Bronchial epithelial cell (primary cell): ENCODE data around the gene CLEC5A. TPM values are rescaled to one million over a fixed set of nuclear protein-coding genes. Genes with fewer than 3 reads are reported as not detected.

Source experiments
- DNase-seq: peaks from one replicate; pipeline ENCODE4 v3.0.0-alpha.2; 2010; ENCODE audit warnings: low read depth
- FAIRE-seq: peaks from 2 replicates; lab custom pipeline; 2011; peaks lifted over from hg19 to GRCh38; lab: Jason Lieb, UNC
- H3K27me3 ChIP-seq: 2 replicates; pipeline ENCODE4 v1.5.1; 2011; ENCODE audit warnings: low read length; ENCODE audit not compliant: control insufficient read depth, insufficient read depth
- H3K36me3 ChIP-seq: 2 replicates; pipeline ENCODE4 v1.5.1; 2011; ENCODE audit warnings: low read length; ENCODE audit not compliant: control insufficient read depth, insufficient read depth
- H3K4me3 ChIP-seq: 2 replicates; pipeline ENCODE4 v1.5.1; 2011; ENCODE audit warnings: mild to moderate bottlenecking, low read depth, low read length, control low read depth
- total RNA-seq: library from RNA; depleted of rRNA; stranded (reverse); fragments of >200 nt; gene quantifications from 2 replicates; pipeline ENCODE4 v1.2.1, GENCODE V29; 2014
- TF ChIP-seq, protein P1 (sequence below): IDR thresholded peaks from 2 replicates; pipeline ENCODE4 v1.5.1; 2011; ENCODE audit warnings: mild to moderate bottlenecking, moderate library complexity, low read length, control low read depth, inconsistent platforms; ENCODE audit not compliant: insufficient read depth, severe bottlenecking

CLEC5A gene
- not detected in 2 replicates for total RNA-seq

DNA sequence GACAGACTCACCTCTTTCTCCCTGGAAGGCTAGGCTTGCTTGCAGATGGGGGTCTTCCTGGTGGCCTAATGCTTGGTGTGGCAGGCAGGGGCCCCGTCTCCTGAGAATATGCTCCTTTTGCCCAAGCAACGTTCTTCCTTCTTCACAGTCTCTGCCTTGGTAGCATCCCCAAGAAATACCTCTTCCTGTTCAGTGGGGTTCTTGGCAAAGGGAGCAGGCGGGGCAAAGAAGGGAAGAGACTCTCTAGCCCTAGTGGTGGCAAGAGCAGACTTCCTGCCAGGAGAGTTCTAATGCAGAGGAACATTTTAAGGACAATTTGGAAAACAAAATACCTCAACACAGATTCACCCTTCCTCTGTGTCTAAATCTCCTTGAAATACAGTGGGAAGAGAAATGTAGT, at the start of gene CLEC5A:
Gene CLEC5A (minus strand): TSS at position 179 of the 400 bp plus-strand sequence. CDS start 682 bp downstream, outside the sequence.
- H3K36me3 ChIP-seq, result no peaks in the 10 kb centered on the region
- H3K4me3 ChIP-seq, result no peak within 1 kb of the TSS
- no peaks in the 10 kb centered on the region for H3K27me3 ChIP-seq
- TF ChIP-seq, protein P1, sequence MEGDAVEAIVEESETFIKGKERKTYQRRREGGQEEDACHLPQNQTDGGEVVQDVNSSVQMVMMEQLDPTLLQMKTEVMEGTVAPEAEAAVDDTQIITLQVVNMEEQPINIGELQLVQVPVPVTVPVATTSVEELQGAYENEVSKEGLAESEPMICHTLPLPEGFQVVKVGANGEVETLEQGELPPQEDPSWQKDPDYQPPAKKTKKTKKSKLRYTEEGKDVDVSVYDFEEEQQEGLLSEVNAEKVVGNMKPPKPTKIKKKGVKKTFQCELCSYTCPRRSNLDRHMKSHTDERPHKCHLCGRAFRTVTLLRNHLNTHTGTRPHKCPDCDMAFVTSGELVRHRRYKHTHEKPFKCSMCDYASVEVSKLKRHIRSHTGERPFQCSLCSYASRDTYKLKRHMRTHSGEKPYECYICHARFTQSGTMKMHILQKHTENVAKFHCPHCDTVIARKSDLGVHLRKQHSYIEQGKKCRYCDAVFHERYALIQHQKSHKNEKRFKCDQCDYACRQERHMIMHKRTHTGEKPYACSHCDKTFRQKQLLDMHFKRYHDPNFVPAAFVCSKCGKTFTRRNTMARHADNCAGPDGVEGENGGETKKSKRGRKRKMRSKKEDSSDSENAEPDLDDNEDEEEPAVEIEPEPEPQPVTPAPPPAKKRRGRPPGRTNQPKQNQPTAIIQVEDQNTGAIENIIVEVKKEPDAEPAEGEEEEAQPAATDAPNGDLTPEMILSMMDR, result no peak
- no peak for DNase-seq
- no peak for FAIRE-seq

DNA sequence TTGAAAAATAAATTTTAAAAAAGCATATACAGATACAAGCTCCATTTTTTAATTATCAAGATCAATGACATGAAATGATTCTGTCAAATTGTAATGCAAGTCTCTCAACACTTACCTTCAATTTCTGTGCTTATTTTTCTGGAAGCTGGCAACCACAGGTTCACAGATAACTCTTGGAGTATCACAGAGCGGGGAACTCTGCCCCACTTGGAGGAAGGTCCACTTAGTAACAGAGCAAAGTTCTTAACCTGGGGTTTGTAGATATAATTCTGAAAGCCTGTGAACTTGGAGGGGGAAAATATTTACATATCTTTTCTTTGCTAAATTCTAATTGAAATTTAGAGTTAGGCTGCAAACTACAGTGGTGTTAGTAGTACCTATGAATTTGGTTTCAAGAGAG, 46.6 kb upstream of the CLEC5A start:
- H3K36me3 ChIP-seq, result no peaks in the 10 kb centered on the region
- H3K27me3 ChIP-seq, result no peaks in the 10 kb centered on the region
- no peak for FAIRE-seq
- no peak for DNase-seq
- TF ChIP-seq, protein P1, result no peak
- no peak overlapping the region for H3K4me3 ChIP-seq

DNA sequence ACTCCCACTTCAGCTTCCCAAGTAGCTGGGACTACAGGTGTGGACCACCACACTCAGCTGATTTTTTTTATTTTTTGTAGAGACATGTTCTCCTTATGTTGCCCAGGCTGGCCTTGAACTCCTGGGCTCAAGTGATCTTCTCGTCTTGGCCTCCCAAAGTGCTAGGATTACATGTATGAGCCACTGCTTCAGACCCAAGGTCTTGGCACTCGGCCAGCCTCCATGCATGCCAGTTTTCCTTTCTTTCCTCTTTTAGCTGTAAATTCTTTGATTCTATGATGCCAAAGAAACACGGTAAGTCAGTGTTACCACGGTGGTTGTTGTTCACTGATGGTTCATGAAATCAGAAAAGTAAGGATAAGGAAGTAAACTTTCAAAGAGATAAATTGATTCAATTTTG, 45.9 kb upstream of the CLEC5A start:
- TF ChIP-seq, protein P1, result no peak
- H3K4me3 ChIP-seq, result no peak overlapping the region
- FAIRE-seq (no peak), DNase-seq (no peak)
- H3K27me3 ChIP-seq, result no peaks in the 10 kb centered on the region
- H3K36me3 ChIP-seq, result no peaks in the 10 kb centered on the region

DNA sequence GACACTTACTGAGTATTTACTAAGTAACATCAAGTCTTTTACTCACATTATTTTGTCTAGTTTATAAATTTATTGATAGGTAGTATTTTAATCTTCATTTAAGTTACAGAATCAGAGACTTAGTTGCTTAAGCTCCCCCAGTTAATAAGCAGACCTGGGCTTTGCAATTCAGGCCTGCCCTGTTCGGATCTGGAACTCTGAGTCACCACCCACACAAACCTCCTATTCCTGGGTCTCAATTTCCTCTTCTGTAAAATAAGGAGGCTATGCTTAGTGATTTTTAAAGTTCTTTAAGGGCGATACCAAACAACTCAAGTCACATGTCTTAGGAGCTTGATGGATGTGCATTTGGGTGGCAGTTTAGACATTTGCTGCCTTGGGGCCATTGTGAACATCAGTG, 45.4 kb upstream of the CLEC5A start:
- H3K4me3 ChIP-seq, result no peak overlapping the region
- H3K27me3 ChIP-seq, result no peaks in the 10 kb centered on the region
- H3K36me3 ChIP-seq, result no peaks in the 10 kb centered on the region
- TF ChIP-seq, protein P1, result no peak
- FAIRE-seq, result no peak
- DNase-seq, result peak; percentile 69

GRCh38 chr7:141991140-141991539, 44.4 kb upstream of the CLEC5A start:
- Histone ChIP-seq H3K36me3 (no peaks in the 10 kb centered on the region), H3K27me3 (no peaks in the 10 kb centered on the region), H3K4me3 (no peak overlapping the region)
- FAIRE-seq (no peak), DNase-seq (no peak)
- TF ChIP-seq, protein P1, result no peak
